Ishikawa (cell line): Measurements from ENCODE around the gene UBE3B.

Experiments used
- CEBPB ChIP-seq: IDR thresholded peaks from 2 replicates; pipeline ENCODE4 v1.6.1; 2012
- CREB1 ChIP-seq: IDR thresholded peaks from 2 replicates; pipeline ENCODE4 v1.6.1; 2012; ENCODE audit warnings: low read depth
- EGR1 ChIP-seq: IDR thresholded peaks from 2 replicates; pipeline ENCODE4 v1.6.1; 2012
- EP300 ChIP-seq: IDR thresholded peaks from 2 replicates; pipeline ENCODE4 v1.6.1; 2012; ENCODE audit warnings: borderline replicate concordance
- FOXM1 ChIP-seq: IDR thresholded peaks from 2 replicates; pipeline ENCODE4 v1.6.1; 2012; ENCODE audit warnings: low read depth, borderline replicate concordance
- NFIC ChIP-seq: IDR thresholded peaks from 2 replicates; pipeline ENCODE4 v1.6.1; 2012
- RAD21 ChIP-seq: IDR thresholded peaks from 2 replicates; pipeline ENCODE4 v1.6.1; 2012; ENCODE audit warnings: low read depth
- TAF1 ChIP-seq: IDR thresholded peaks from 2 replicates; pipeline ENCODE4 v1.6.1; 2012; ENCODE audit warnings: low read depth, mild to moderate bottlenecking
- TCF12 ChIP-seq: IDR thresholded peaks from 2 replicates; pipeline ENCODE4 v1.6.1; 2012; ENCODE audit warnings: low read depth
- TEAD4 ChIP-seq: IDR thresholded peaks from 2 replicates; pipeline ENCODE4 v1.6.1; 2012
- YY1 ChIP-seq: IDR thresholded peaks from 2 replicates; pipeline ENCODE4 v1.6.1; 2012; ENCODE audit warnings: low read depth
- ZBTB7A ChIP-seq: IDR thresholded peaks from 2 replicates; pipeline ENCODE4 v1.6.1; 2012; ENCODE audit warnings: low read depth
- TF ChIP-seq, protein P1 (sequence below): IDR thresholded peaks from 2 replicates; pipeline ENCODE4 v1.6.1; 2012; ENCODE audit warnings: low read depth, mild to moderate bottlenecking
- TF ChIP-seq, protein P2 (sequence below): IDR thresholded peaks from 2 replicates; pipeline ENCODE4 v1.6.1; 2012
- TF ChIP-seq, protein P3 (sequence below): IDR thresholded peaks from 2 replicates; pipeline ENCODE4 v1.6.1; 2012

Gene UBE3B

DNA sequence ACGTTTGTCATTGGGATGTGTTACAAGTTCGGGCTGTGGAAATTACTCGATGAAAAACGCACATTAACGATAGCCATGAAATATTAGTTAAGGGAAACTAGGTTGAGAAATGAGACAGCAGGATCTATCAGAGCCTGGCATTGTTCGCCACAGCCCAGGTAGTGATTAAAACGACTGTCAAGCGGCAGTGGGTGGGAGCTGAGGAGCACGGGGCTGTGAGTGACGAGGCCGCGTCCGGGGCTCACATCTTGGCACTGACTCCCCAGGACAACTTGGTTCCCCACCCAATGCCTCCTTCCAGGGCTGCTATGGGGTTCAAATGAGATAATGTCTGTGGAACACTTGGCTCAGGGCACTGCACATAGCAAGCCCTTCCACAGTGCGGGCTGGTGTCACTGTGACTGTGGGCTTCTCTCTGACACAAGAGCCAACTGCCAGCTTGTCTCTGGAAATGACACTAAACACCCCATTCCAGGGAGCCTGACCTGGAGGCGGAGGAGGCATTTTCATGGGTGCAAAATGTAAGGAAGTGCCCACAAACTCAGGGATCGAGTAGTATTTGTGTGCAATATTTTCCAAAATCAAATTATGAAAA is 76.6 kb downstream of the UBE3B start:
- TF ChIP-seq EGR1: no peak
- TF ChIP-seq, protein P1, sequence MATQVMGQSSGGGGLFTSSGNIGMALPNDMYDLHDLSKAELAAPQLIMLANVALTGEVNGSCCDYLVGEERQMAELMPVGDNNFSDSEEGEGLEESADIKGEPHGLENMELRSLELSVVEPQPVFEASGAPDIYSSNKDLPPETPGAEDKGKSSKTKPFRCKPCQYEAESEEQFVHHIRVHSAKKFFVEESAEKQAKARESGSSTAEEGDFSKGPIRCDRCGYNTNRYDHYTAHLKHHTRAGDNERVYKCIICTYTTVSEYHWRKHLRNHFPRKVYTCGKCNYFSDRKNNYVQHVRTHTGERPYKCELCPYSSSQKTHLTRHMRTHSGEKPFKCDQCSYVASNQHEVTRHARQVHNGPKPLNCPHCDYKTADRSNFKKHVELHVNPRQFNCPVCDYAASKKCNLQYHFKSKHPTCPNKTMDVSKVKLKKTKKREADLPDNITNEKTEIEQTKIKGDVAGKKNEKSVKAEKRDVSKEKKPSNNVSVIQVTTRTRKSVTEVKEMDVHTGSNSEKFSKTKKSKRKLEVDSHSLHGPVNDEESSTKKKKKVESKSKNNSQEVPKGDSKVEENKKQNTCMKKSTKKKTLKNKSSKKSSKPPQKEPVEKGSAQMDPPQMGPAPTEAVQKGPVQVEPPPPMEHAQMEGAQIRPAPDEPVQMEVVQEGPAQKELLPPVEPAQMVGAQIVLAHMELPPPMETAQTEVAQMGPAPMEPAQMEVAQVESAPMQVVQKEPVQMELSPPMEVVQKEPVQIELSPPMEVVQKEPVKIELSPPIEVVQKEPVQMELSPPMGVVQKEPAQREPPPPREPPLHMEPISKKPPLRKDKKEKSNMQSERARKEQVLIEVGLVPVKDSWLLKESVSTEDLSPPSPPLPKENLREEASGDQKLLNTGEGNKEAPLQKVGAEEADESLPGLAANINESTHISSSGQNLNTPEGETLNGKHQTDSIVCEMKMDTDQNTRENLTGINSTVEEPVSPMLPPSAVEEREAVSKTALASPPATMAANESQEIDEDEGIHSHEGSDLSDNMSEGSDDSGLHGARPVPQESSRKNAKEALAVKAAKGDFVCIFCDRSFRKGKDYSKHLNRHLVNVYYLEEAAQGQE: no peak
- TF ChIP-seq CEBPB: no peak
- TF ChIP-seq, protein P2, sequence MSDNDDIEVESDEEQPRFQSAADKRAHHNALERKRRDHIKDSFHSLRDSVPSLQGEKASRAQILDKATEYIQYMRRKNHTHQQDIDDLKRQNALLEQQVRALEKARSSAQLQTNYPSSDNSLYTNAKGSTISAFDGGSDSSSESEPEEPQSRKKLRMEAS: no peak
- TF ChIP-seq ZBTB7A: no peak
- TF ChIP-seq RAD21: no peak
- no peak for TF ChIP-seq TAF1
- TF ChIP-seq TEAD4: no peak
- TF ChIP-seq, protein P3, sequence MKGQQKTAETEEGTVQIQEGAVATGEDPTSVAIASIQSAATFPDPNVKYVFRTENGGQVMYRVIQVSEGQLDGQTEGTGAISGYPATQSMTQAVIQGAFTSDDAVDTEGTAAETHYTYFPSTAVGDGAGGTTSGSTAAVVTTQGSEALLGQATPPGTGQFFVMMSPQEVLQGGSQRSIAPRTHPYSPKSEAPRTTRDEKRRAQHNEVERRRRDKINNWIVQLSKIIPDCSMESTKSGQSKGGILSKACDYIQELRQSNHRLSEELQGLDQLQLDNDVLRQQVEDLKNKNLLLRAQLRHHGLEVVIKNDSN: no peak
- no peak for TF ChIP-seq YY1
- TF ChIP-seq EP300: no peak
- no peak for TF ChIP-seq CREB1
- TF ChIP-seq NFIC: no peak
- TF ChIP-seq TCF12: no peak

DNA sequence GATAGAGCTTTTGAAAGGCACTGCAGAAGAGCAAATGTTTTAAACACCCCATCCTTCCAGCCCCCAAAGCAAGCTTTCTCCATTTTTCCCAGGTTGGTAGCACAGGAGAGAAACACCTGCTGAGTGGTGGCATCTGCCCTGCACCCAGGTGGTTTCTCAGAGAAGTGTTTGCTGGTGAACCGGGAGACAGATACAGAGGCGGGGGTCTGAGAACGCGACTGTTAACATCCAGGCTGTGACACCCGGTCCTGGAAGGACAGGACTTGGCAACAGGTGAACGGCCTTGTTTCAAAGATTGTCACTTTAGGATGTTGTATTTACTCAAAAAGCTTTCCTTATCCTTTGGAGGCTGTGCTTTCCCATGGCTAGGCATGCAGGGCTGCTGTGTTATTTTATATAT is 77.3 kb downstream of the UBE3B start:
- TF ChIP-seq ZBTB7A (no peak), TCF12 (no peak), CEBPB (no peak), EGR1 (no peak), TAF1 (no peak), YY1 (no peak), RAD21 (no peak), FOXM1 (no peak), TEAD4 (no peak), EP300 (no peak), CREB1 (no peak), NFIC (no peak)
- TF ChIP-seq, protein P1: no peak
- TF ChIP-seq, protein P2: no peak
- TF ChIP-seq, protein P3: no peak

DNA sequence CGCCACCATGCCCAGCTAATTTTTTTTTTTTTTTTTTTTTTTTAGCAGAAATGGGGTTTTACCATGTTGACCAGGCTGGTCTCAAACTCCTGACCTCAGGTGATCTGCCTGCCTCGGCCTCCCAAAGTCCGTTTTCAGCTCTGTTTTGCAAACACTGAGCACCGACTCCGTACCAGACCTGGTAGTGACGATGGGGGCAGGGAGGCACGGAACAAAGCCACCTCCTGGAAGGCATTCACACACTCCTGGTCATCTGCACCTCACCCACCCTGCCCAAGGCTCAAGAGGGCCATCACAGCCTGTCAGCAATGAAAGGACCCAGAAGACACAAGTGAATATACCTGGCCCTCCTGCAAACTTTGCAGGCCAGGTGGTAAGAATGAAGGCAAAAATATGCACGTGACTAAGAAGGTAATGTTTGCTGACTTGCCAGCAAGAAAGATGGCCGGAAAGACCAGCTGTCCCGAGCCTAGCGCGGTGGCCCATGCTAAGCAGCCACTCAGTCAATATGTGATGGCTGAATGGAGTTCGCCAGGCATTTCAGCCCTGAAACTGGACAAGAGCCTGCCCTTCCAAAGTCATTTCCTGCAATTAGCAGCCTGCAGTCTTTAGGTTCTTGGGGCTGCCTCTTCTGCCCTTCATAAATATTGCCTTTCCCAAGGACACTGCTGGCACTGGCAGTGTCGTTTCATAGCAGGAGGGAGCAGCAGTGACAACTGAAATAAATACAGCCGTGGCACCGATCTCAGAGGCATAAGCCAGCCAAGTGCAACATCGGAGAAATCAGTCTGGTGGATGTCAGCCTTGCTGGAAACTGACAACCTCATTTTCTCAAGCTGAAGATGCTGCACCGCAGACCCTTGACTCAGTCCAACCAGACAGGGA is 78.2 kb downstream of the UBE3B start:
- TF ChIP-seq EGR1: no peak
- no peak for TF ChIP-seq ZBTB7A
- TF ChIP-seq RAD21: no peak
- no peak for TF ChIP-seq CREB1
- no peak for TF ChIP-seq YY1
- TF ChIP-seq TAF1: no peak
- TF ChIP-seq, protein P3: no peak
- TF ChIP-seq, protein P2: no peak
- no peak for TF ChIP-seq CEBPB
- no peak for TF ChIP-seq TEAD4
- TF ChIP-seq NFIC: no peak
- TF ChIP-seq TCF12: no peak
- TF ChIP-seq EP300: no peak
- no peak for TF ChIP-seq FOXM1

DNA sequence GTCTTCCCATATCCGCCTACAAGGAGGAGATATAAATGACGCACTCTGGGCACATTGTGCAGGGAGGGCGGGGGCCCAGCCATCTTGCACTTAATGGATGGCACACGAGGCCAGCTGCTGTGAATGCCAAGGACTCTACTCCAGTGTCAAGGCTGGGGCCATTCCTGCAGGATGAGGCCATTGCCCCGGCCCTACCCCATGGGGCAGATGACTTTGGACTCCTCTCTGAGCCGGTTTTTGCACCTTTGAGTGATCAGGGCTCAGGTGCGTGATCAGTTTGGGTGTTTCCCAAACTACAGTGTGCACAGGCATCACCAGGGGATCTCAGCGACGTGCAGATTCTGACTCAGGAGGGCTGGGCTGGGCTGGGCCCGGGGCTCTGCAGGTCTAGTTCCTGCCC is 79.8 kb downstream of the UBE3B start:
- TF ChIP-seq, protein P2: no peak

DNA sequence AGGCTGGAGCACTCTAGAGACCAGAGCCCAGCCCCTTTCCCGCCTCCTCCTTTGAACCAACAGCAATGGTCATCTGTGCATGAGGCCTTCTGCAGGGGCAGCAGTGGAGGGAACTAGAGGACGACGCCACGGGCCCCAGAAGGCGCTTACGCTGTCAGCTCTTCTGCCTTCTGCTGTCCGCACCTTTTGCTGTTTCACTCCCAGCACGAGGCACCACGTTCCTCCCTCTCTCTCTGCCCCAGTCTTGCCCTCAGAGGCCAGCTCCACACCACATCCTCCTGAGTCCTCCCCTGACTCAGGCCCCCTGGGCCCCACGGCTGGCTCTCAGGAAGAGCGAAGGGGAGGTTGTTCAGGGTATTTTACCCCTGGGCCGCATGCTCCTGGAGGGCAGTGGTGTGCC is 80.4 kb downstream of the UBE3B start:
- TF ChIP-seq, protein P3: no peak
- no peak for TF ChIP-seq EP300
- no peak for TF ChIP-seq CEBPB
